Panc1 (cell line): Measurements from ENCODE around the gene EIPR1. TPM values are rescaled to one million over a fixed set of nuclear protein-coding genes. Genes with fewer than 3 reads are reported as not detected.
"Not testable (repeated sequence)": the region's sequence is repeated elsewhere in the genome, so short reads cannot be mapped to it uniquely, and the experiment has no call there.

Experiments used
- ATAC-seq: fragments of 200-7000 bp; cut with Tn5 transposase; 2 replicates; pipeline ENCODE4 v1.9.1; 2020; ENCODE audit warnings: mild to moderate bottlenecking, moderate library complexity
- BruUV-seq: library from RNA; stranded (reverse); fragments of 400-500 nt; replicated peaks from 2 replicates; lab custom pipeline; 2021; lab: Mats Ljungman, UMichigan
- CTCF ChIA-PET: fragments of 300-600 bp; sonication (Branson Sonifier 250); formaldehyde crosslinking; loops from one replicate; lab custom pipeline; 2022; ENCODE audit warnings: antibody characterized with exemption; lab: Charles Lee
- POLR2A ChIA-PET: fragments of 300-600 bp; sonication (Branson Sonifier 250); formaldehyde crosslinking; loops from one replicate; lab custom pipeline; 2022; ENCODE audit warnings: antibody characterized with exemption; lab: Charles Lee
- DNase-seq: peaks from one replicate; pipeline ENCODE4 v3.0.0-alpha.2; 2010; ENCODE audit warnings: low read depth, low spot score
- H3K27ac ChIP-seq: 2 replicates; pipeline ENCODE4 v1.5.1; 2011; ENCODE audit warnings: mild to moderate bottlenecking, low read length, inconsistent platforms
- H3K27me3 ChIP-seq: fragments of 200-500 bp; sonication (Bioruptor generic); 2 replicates; pipeline ENCODE4 v1.6.0; 2014; ENCODE audit warnings: low read length, inconsistent platforms; ENCODE audit not compliant: control insufficient read depth, insufficient read depth
- H3K36me3 ChIP-seq: fragments of 200-500 bp; sonication (Bioruptor generic); 2 replicates; pipeline ENCODE4 v1.5.1; 2014; ENCODE audit warnings: inconsistent platforms, mild to moderate bottlenecking, low read length, moderate library complexity; ENCODE audit not compliant: control insufficient read depth, insufficient read depth
- H3K4me1 ChIP-seq: 2 replicates; pipeline ENCODE4 v1.5.1; 2011; ENCODE audit warnings: inconsistent platforms, mild to moderate bottlenecking, low read length, moderate library complexity; ENCODE audit not compliant: control insufficient read depth, insufficient read depth
- H3K4me3 ChIP-seq, 2 experiments: 2 replicates each; pipeline ENCODE4 v1.5.1; 2011 to 2012; ENCODE audit warnings: low read depth in 2 of 2, low read length in 2 of 2, mild to moderate bottlenecking in 2 of 2, inconsistent platforms in 1 of 2, moderate library complexity in 1 of 2
- H3K9me3 ChIP-seq: fragments of 200-500 bp; sonication (Bioruptor generic); 2 replicates; pipeline ENCODE4 v1.5.1; 2014; ENCODE audit warnings: low read depth, mild to moderate bottlenecking, inconsistent platforms, low read length, moderate library complexity; ENCODE audit not compliant: control insufficient read depth, insufficient read depth
- CTCF ChIP-seq: fragments of 450-650 bp; IDR thresholded peaks from 2 replicates; pipeline ENCODE4 v1.5.1; 2017; ENCODE audit warnings: mild to moderate bottlenecking
- POLR2AphosphoS5 ChIP-seq: IDR thresholded peaks from 2 replicates; pipeline ENCODE4 v1.6.1; 2012; ENCODE audit warnings: mild to moderate bottlenecking, low read depth, low read length, moderate library complexity
- REST ChIP-seq, 2 experiments: IDR thresholded peaks; 2 replicates each; pipeline ENCODE4 v1.6.1; 2011 to 2012; ENCODE audit warnings: low read depth in 2 of 2, control low read depth in 1 of 2, low read length in 1 of 2, mild to moderate bottlenecking in 1 of 2, moderate library complexity in 1 of 2; ENCODE audit not compliant: insufficient read depth in 1 of 2
- SIN3A ChIP-seq: IDR thresholded peaks from 2 replicates; pipeline ENCODE4 v1.6.1; 2012; ENCODE audit warnings: low read depth, mild to moderate bottlenecking, low read length, moderate library complexity, borderline replicate concordance; ENCODE audit not compliant: insufficient read depth
- TCF7L2 ChIP-seq: IDR thresholded peaks from 2 replicates; pipeline ENCODE4 v1.6.1; 2011; ENCODE audit warnings: mild to moderate bottlenecking, low read depth, low read length, inconsistent platforms
- in situ Hi-C: cut with HindIII; loops from 2 replicates; pipeline ENCODE4 v1.10.0; 2016; ENCODE audit warnings: low sequenced_read_pairs, low pct_unique_long_range_greater_than_20kb
- intact Hi-C: fragments of 100-400 bp; cut with micrococcal nuclease; formaldehyde crosslinking; loops from one replicate; pipeline ENCODE4 v1.10.0; 2022; ENCODE audit not compliant: unreplicated experiment
- total RNA-seq: library from RNA; stranded (reverse); gene quantifications from one replicate; pipeline ENCODE4 v1.2.1, GENCODE V29; 2021; ENCODE audit not compliant: unreplicated experiment

Gene EIPR1
- total RNA-seq, 1 experiment from 2014 or later: 26.7 TPM

- BruUV-seq, intact Hi-C loops: not testable (repeated sequence)
Observed at GRCh38 chr2:3180909-3181221, 196.8 kb downstream of the EIPR1 start.

GRCh38 chr2:3180082-3180908, 197.3 kb downstream of the EIPR1 start:
- Histone ChIP-seq H3K27me3 (no peaks in the 10 kb centered on the region), H3K36me3 (no peaks in the 10 kb centered on the region), H3K9me3 (no peaks in the 10 kb centered on the region), H3K27ac (no peak overlapping the region), H3K4me1 (no peaks in the 10 kb centered on the region), H3K4me3 (no peak overlapping the region)
- intact Hi-C loops: no loop called here
- CTCF ChIA-PET: no interaction called here
- BruUV-seq: no TSS peak
- DNase-seq: no peak
- no peak for ATAC-seq
- TF ChIP-seq CTCF (no peak), SIN3A (no peak), TCF7L2 (no peak), REST (IDR thresholded peaks at IDR 0.05; ENCODE audit: insufficient read depth in 1 of 2, low read depth in 2 of 2, low read length in 1 of 2) (no peak), POLR2AphosphoS5 (no peak)
- in situ Hi-C loops: no loop called here
- POLR2A ChIA-PET: no interaction called here

More at GRCh38 chr2:3180909-3181221, 196.8 kb downstream of the EIPR1 start:
- H3K4me3 ChIP-seq, H3K27ac ChIP-seq, CTCF ChIA-PET, H3K36me3 ChIP-seq, POLR2A ChIA-PET, ATAC-seq, in situ Hi-C loops, H3K4me1 ChIP-seq, H3K27me3 ChIP-seq, H3K9me3 ChIP-seq, DNase-seq: not testable (repeated sequence)

GRCh38 chr2:3179626-3180025, 198.0 kb downstream of the EIPR1 start:
- no peaks in the 10 kb centered on the region for H3K9me3 ChIP-seq
- no peak overlapping the region for H3K4me3 ChIP-seq
- H3K27me3 ChIP-seq: no peaks in the 10 kb centered on the region
- ATAC-seq (no peak), DNase-seq (no peak)
- no peaks in the 10 kb centered on the region for H3K4me1 ChIP-seq
- TF ChIP-seq CTCF (no peak), TCF7L2 (no peak), SIN3A (no peak), POLR2AphosphoS5 (no peak), REST (IDR thresholded peaks at IDR 0.05; ENCODE audit: insufficient read depth in 1 of 2, low read depth in 2 of 2, low read length in 1 of 2) (no peak)
- CTCF ChIA-PET: no interaction called here
- POLR2A ChIA-PET: no interaction called here
- no TSS peak for BruUV-seq
- H3K27ac ChIP-seq: no peak overlapping the region
- H3K36me3 ChIP-seq: no peaks in the 10 kb centered on the region
- in situ Hi-C loops (no loop called here), intact Hi-C loops (no loop called here)
